Effector memory CD8-positive, alpha-beta T cell (primary cell): ENCODE results near the gene COL5A1.

Experiments
- ATAC-seq: fragments of 150-1000 bp; cut with Tn5 transposase; replicated peaks from 2 replicates; pipeline ENCODE4 v1.10.0; 2021; ENCODE audit warnings: mild to moderate bottlenecking, moderate library complexity
- DNase-seq, 3 experiments: peaks; one replicate each; pipeline ENCODE4 v3.0.0; 2021
- H3K27ac Mint-ChIP-seq, 2 donors: one replicate each; pipeline ENCODE4 v1.8.0; 2022; ENCODE audit warnings: mild to moderate bottlenecking in 2 of 2, mixed read lengths in 2 of 2, moderate library complexity in 2 of 2
- H3K27me3 Mint-ChIP-seq, 2 donors: one replicate each; pipeline ENCODE4 v1.8.0; 2022; ENCODE audit warnings: mixed read lengths in 2 of 2
- H3K36me3 Mint-ChIP-seq: one replicate; pipeline ENCODE4 v1.8.0; 2022; ENCODE audit warnings: mild to moderate bottlenecking, moderate library complexity, mixed read lengths; ENCODE audit not compliant: insufficient read depth
- H3K4me1 Mint-ChIP-seq, 2 donors: one replicate each; pipeline ENCODE4 v1.8.0; 2022; ENCODE audit warnings: low read depth in 2 of 2, mixed read lengths in 2 of 2
- H3K4me3 Mint-ChIP-seq, 2 donors: one replicate each; pipeline ENCODE4 v1.8.0; 2022; ENCODE audit warnings: mild to moderate bottlenecking in 2 of 2, mixed read lengths in 2 of 2, moderate library complexity in 2 of 2
- H3K9me3 Mint-ChIP-seq, 2 donors: one replicate each; pipeline ENCODE4 v1.8.0; 2022; ENCODE audit warnings: mixed read lengths in 2 of 2

Gene COL5A1

GRCh38 chr9:134617246-134617645, 24.4 kb upstream of the COL5A1 start:
- no peak overlapping the region for H3K4me3 Mint-ChIP-seq
- H3K9me3 Mint-ChIP-seq, result peaks cover 0 to 3% of the 10 kb centered on the region in 2 donors
- DNase-seq, result no peak
- H3K36me3 Mint-ChIP-seq, result no peaks in the 10 kb centered on the region
- H3K27me3 Mint-ChIP-seq, result peaks cover 25 to 36% of the 10 kb centered on the region in 2 donors
- ATAC-seq, result no peak
- no peak overlapping the region for H3K27ac Mint-ChIP-seq
- no peaks in the 10 kb centered on the region for H3K4me1 Mint-ChIP-seq

GRCh38 chr9:134617836-134618162, 23.8 kb upstream of the COL5A1 start:
- Mint-ChIP-seq H3K4me3 (no peak overlapping the region), H3K4me1 (no peaks in the 10 kb centered on the region), H3K27me3 (peaks cover 23 to 41% of the 10 kb centered on the region in 2 donors), H3K27ac (no peak overlapping the region), H3K36me3 (no peaks in the 10 kb centered on the region), H3K9me3 (no peaks in the 10 kb centered on the region)
- DNase-seq (no peak), ATAC-seq (no peak)

- Mint-ChIP-seq H3K4me3 (no peak overlapping the region), H3K27me3 (peaks cover 23 to 46% of the 10 kb centered on the region in 2 donors)
These were observed 23.3 kb upstream of the COL5A1 start for GRCh38 chr9:134618163-134618832.

GRCh38 chr9:134618833-134619447, 22.7 kb upstream of the COL5A1 start:
- Mint-ChIP-seq H3K27me3 (peaks cover 23 to 46% of the 10 kb centered on the region in 2 donors), H3K4me3 (no peak overlapping the region), H3K4me1 (no peaks in the 10 kb centered on the region), H3K27ac (no peak overlapping the region), H3K36me3 (no peaks in the 10 kb centered on the region), H3K9me3 (no peaks in the 10 kb centered on the region)
- DNase-seq (no peak), ATAC-seq (no peak)

More at GRCh38 chr9:134618163-134618832, 23.3 kb upstream of the COL5A1 start:
- DNase-seq (no peak), ATAC-seq (no peak)
- H3K9me3 Mint-ChIP-seq, result no peaks in the 10 kb centered on the region
- no peak overlapping the region for H3K27ac Mint-ChIP-seq
- no peaks in the 10 kb centered on the region for H3K4me1 Mint-ChIP-seq
- no peaks in the 10 kb centered on the region for H3K36me3 Mint-ChIP-seq

- ATAC-seq (no peak), DNase-seq (no peak)
- Mint-ChIP-seq H3K27ac (no peak overlapping the region), H3K4me1 (no peaks in the 10 kb centered on the region), H3K4me3 (no peak overlapping the region), H3K27me3 (peaks cover 23 to 51% of the 10 kb centered on the region in 2 donors), H3K9me3 (no peaks in the 10 kb centered on the region), H3K36me3 (no peaks in the 10 kb centered on the region)
These were observed 22.1 kb upstream of the COL5A1 start for GRCh38 chr9:134619448-134619982.

GRCh38 chr9:134619983-134620661, 21.5 kb upstream of the COL5A1 start:
- no peak overlapping the region for H3K27ac Mint-ChIP-seq
- ATAC-seq, result no peak
- H3K4me3 Mint-ChIP-seq, result no peak overlapping the region
- no peaks in the 10 kb centered on the region for H3K9me3 Mint-ChIP-seq
- H3K36me3 Mint-ChIP-seq, result no peaks in the 10 kb centered on the region
- no peaks in the 10 kb centered on the region for H3K4me1 Mint-ChIP-seq
- no peak for DNase-seq
- peaks cover 23 to 57% of the 10 kb centered on the region in 2 donors for H3K27me3 Mint-ChIP-seq

GRCh38 chr9:134620751-134621557, 20.6 kb upstream of the COL5A1 start:
- ATAC-seq, result no peak
- Mint-ChIP-seq H3K4me1 (no peaks in the 10 kb centered on the region), H3K36me3 (no peaks in the 10 kb centered on the region), H3K27ac (no peak overlapping the region), H3K27me3 (peaks cover 23 to 63% of the 10 kb centered on the region in 2 donors), H3K4me3 (no peak overlapping the region), H3K9me3 (no peaks in the 10 kb centered on the region)
- DNase-seq, result no peak

GRCh38 chr9:134621558-134622110, 20.0 kb upstream of the COL5A1 start:
- Mint-ChIP-seq H3K4me3 (no peak overlapping the region), H3K4me1 (no peaks in the 10 kb centered on the region), H3K27ac (no peak overlapping the region), H3K36me3 (no peaks in the 10 kb centered on the region), H3K9me3 (no peaks in the 10 kb centered on the region), H3K27me3 (peaks cover 23 to 69% of the 10 kb centered on the region in 2 donors)
- no peak for DNase-seq
- ATAC-seq, result no peak

- Mint-ChIP-seq H3K4me1 (no peaks in the 10 kb centered on the region), H3K4me3 (no peak overlapping the region), H3K9me3 (no peaks in the 10 kb centered on the region), H3K36me3 (no peaks in the 10 kb centered on the region), H3K27me3 (peaks cover 23 to 65% of the 10 kb centered on the region in 2 donors), H3K27ac (no peak overlapping the region)
- DNase-seq, result no peak
- ATAC-seq, result no peak
These were observed 18.7 kb upstream of the COL5A1 start for GRCh38 chr9:134622896-134623257.

GRCh38 chr9:134623258-134624066, 18.1 kb upstream of the COL5A1 start:
- Mint-ChIP-seq H3K9me3 (no peaks in the 10 kb centered on the region), H3K27ac (no peak overlapping the region), H3K4me1 (no peaks in the 10 kb centered on the region), H3K27me3 (peaks cover 20 to 62% of the 10 kb centered on the region in 2 donors), H3K4me3 (no peak overlapping the region), H3K36me3 (no peaks in the 10 kb centered on the region)
- DNase-seq (no peak), ATAC-seq (no peak)

GRCh38 chr9:134624137-134624591, 17.4 kb upstream of the COL5A1 start:
- Mint-ChIP-seq H3K4me3 (no peak overlapping the region), H3K27me3 (peaks cover 18 to 62% of the 10 kb centered on the region in 2 donors), H3K9me3 (no peaks in the 10 kb centered on the region), H3K36me3 (no peaks in the 10 kb centered on the region), H3K27ac (no peak overlapping the region), H3K4me1 (no peaks in the 10 kb centered on the region)
- ATAC-seq, result no peak
- no peak for DNase-seq

- Mint-ChIP-seq H3K4me3 (no peak overlapping the region), H3K4me1 (no peaks in the 10 kb centered on the region), H3K9me3 (no peaks in the 10 kb centered on the region), H3K36me3 (no peaks in the 10 kb centered on the region), H3K27me3 (peaks cover 18 to 61% of the 10 kb centered on the region in 2 donors), H3K27ac (peak overlapping the region in 1 of 2 donors; percentile 1)
- DNase-seq, result no peak
- no peak for ATAC-seq
These were observed 16.9 kb upstream of the COL5A1 start for GRCh38 chr9:134624621-134625181.
